KMS-11 (cell line): ENCODE data around the gene LRIG2.
"Not testable (repeated sequence)": the region's sequence is repeated elsewhere in the genome, so short reads cannot be mapped to it uniquely, and the experiment has no call there.

Experiments used
- H2AFZ ChIP-seq: fragments of 200-600 bp; sonication (generic); 2 replicates; pipeline ENCODE4 v1.6.1; 2016; ENCODE audit warnings: antibody characterized with exemption, mixed run types, low read depth
- H3K27ac ChIP-seq: fragments of 200-600 bp; sonication (generic); 2 replicates; pipeline ENCODE4 v1.6.1; 2016; ENCODE audit warnings: mild to moderate bottlenecking, mixed run types
- H3K27me3 ChIP-seq: fragments of 200-600 bp; sonication (generic); 2 replicates; pipeline ENCODE4 v1.6.1; 2017; ENCODE audit warnings: mild to moderate bottlenecking, low read depth, mixed run types, moderate library complexity; ENCODE audit not compliant: insufficient read depth
- H3K36me3 ChIP-seq: fragments of 200-600 bp; sonication (generic); 2 replicates; pipeline ENCODE4 v1.6.1; 2017; ENCODE audit warnings: mild to moderate bottlenecking, mixed run types; ENCODE audit not compliant: insufficient read depth
- H3K4me1 ChIP-seq: fragments of 200-600 bp; sonication (generic); 2 replicates; pipeline ENCODE4 v1.6.1; 2016; ENCODE audit warnings: mild to moderate bottlenecking, low read depth, mixed run types; ENCODE audit not compliant: poor library complexity, severe bottlenecking
- H3K4me2 ChIP-seq: fragments of 200-600 bp; sonication (generic); 2 replicates; pipeline ENCODE4 v1.7.0; 2016; ENCODE audit warnings: mild to moderate bottlenecking, mixed run types
- H3K4me3 ChIP-seq: fragments of 200-600 bp; sonication (generic); IDR thresholded peaks from 2 replicates; pipeline ENCODE4 v1.6.1; 2017; ENCODE audit warnings: low read depth, low read length, mixed read lengths; ENCODE audit not compliant: insufficient read depth
- H3K79me2 ChIP-seq: fragments of 200-600 bp; sonication (generic); 2 replicates; pipeline ENCODE4 v1.6.1; 2016; ENCODE audit warnings: low read depth, mixed run types; ENCODE audit not compliant: insufficient read depth
- H3K9ac ChIP-seq: fragments of 200-600 bp; sonication (generic); 2 replicates; pipeline ENCODE4 v1.6.1; 2016; ENCODE audit warnings: mild to moderate bottlenecking, mixed run types
- H4K20me1 ChIP-seq: fragments of 200-600 bp; sonication (generic); 2 replicates; pipeline ENCODE4 v1.6.1; 2016; ENCODE audit warnings: mild to moderate bottlenecking, mixed run types; ENCODE audit not compliant: insufficient read depth
- CTCF ChIP-seq: fragments of 200-600 bp; sonication (generic); conservative IDR thresholded peaks from 2 replicates; pipeline ENCODE4 v1.6.1; 2017; ENCODE audit warnings: low read depth, mild to moderate bottlenecking, antibody characterized with exemption, low read length, moderate library complexity, mixed read lengths

Gene LRIG2

GRCh38 chr1:113057006-113057405 is 16.0 kb upstream of the LRIG2 start:
- H3K4me3 ChIP-seq = no peak overlapping the region
- H3K4me2 ChIP-seq = no peak overlapping the region
- H3K27ac ChIP-seq = no peak overlapping the region
- no peak for TF ChIP-seq CTCF
- no peaks in the 10 kb centered on the region for H3K79me2 ChIP-seq
- H2AFZ ChIP-seq = no peak overlapping the region
- no peak overlapping the region for H3K9ac ChIP-seq
- peaks cover 20% of the 10 kb centered on the region for H3K4me1 ChIP-seq
- no peaks in the 10 kb centered on the region for H4K20me1 ChIP-seq
- no peaks in the 10 kb centered on the region for H3K36me3 ChIP-seq
- no peaks in the 10 kb centered on the region for H3K27me3 ChIP-seq

DNA sequence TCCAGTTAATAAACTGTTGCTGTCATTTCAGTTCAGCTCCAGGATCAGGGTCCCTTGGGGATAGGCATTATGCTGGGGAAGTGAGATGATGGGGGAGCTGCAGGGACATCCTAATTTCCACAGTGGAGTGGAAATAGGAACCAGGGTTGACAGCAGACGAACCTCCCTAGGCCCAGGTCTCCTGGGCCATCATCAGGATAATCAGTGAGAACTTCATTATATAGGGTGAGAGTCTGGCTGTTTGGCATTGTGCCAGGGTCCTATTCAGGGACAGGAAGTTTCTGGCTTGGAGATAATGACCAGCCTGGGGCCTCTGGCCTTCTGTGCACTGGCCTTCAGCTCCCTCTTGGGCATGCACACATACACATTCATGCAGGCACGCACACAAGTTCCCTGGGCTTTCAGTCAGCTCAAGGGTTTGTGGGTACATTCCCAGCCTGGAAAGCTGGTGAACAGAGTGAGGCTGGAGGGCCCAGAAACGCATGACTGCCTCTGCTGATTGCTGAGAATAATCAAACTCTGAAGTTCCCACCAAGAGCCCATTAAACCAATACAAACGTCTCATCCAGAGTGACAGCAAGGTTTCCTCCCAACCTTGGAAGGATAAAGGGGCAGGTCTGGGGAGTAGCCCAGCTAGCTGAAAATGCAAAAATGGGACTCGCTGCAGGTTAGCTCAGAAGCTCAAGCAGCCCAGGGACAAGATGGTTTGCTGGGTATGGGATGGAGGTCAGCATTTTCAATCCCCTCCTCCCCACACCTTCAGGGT is 13.9 kb upstream of the LRIG2 start:
- H3K79me2 ChIP-seq = no peaks in the 10 kb centered on the region
- no peak overlapping the region for H3K4me3 ChIP-seq
- H3K9ac ChIP-seq = no peak overlapping the region
- no peaks in the 10 kb centered on the region for H3K36me3 ChIP-seq
- no peak overlapping the region for H2AFZ ChIP-seq
- peaks cover 20% of the 10 kb centered on the region for H3K4me1 ChIP-seq
- H3K27ac ChIP-seq = no peak overlapping the region
- H3K4me2 ChIP-seq = no peak overlapping the region
- no peaks in the 10 kb centered on the region for H3K27me3 ChIP-seq
- no peaks in the 10 kb centered on the region for H4K20me1 ChIP-seq
- TF ChIP-seq CTCF = no peak

DNA sequence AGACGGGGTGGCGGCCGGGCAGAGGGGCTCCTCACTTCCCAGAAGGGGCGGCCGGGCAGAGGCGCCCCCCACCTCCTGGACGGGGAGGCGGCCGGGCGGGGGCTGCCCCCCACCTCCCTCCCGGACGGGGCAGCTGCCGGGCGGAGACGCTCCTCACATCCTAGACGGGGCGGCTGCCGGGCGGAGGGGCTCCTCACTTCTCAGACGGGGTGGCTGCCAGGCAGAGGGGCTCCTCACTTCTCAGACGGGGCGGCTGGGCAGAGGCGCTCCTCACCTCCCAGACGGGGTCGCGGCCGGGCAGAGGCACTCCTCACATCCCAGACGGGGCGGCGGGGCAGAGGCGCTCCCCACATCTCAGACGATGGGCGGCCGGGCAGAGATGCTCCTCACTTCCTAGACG is 9.5 kb upstream of the LRIG2 start:
- H2AFZ ChIP-seq, H3K27ac ChIP-seq, H3K4me3 ChIP-seq, H3K36me3 ChIP-seq, H3K9ac ChIP-seq, H4K20me1 ChIP-seq, H3K4me2 ChIP-seq, H3K79me2 ChIP-seq, H3K27me3 ChIP-seq: not testable (repeated sequence)
- peaks cover 20% of the 10 kb centered on the region for H3K4me1 ChIP-seq

GRCh38 chr1:113072141-113072756 is 749 bp upstream of the LRIG2 start:
- H3K36me3 ChIP-seq = no peaks in the 10 kb centered on the region
- H3K4me1 ChIP-seq = peaks cover 13% of the 10 kb centered on the region
- H4K20me1 ChIP-seq = no peaks in the 10 kb centered on the region
- peaks cover 17% of the 10 kb centered on the region; the same call in 1 of the 2 replicates for H3K79me2 ChIP-seq
- H2AFZ ChIP-seq = peak overlapping the region; percentile 51
- peak overlapping the region; percentile 31; the same call in 1 of the 2 replicates for H3K4me2 ChIP-seq
- no peak overlapping the region for H3K9ac ChIP-seq
- no peak overlapping the region for H3K4me3 ChIP-seq
- peak overlapping the region; percentile 68; the same call in 1 of the 2 replicates for H3K27ac ChIP-seq
- no peak for TF ChIP-seq CTCF
- no peaks in the 10 kb centered on the region for H3K27me3 ChIP-seq

- H3K79me2 ChIP-seq = peaks cover 17% of the 10 kb centered on the region; the same call in 1 of the 2 replicates
- peak overlapping the region; percentile 68 for H3K27ac ChIP-seq
Observed at GRCh38 chr1:113073479-113073950, 517 bp downstream of the LRIG2 start.

More at GRCh38 chr1:113073479-113073950, 517 bp downstream of the LRIG2 start:
- Histone ChIP-seq H3K4me3 (no peak overlapping the region), H3K27me3 (no peaks in the 10 kb centered on the region), H3K4me2 (peak overlapping the region; percentile 67), H3K9ac (peak overlapping the region; percentile 69; the same call in 1 of the 2 replicates), H3K36me3 (no peaks in the 10 kb centered on the region), H2AFZ (peak overlapping the region; percentile 76), H3K4me1 (peaks cover 13% of the 10 kb centered on the region), H4K20me1 (no peaks in the 10 kb centered on the region)
- TF ChIP-seq CTCF = no peak
